OCI-LY1 (cell line): ENCODE measurements around the gene EXOC6.

Experiments
- EZH2 ChIP-seq: fragments of 200-600 bp; sonication (generic), shearing (Covaris generic); IDR thresholded peaks from 2 replicates; pipeline ENCODE4 v1.8.0; 2017; ENCODE audit warnings: borderline replicate concordance, mixed run types, mild to moderate bottlenecking, antibody characterized with exemption, low read length, moderate library complexity, mixed read lengths
- TF ChIP-seq, protein P1 (sequence below): fragments of 200-600 bp; sonication (generic), shearing (Covaris generic); IDR thresholded peaks from 2 replicates; pipeline ENCODE4 v1.5.1; 2017; ENCODE audit warnings: mild to moderate bottlenecking, antibody characterized with exemption, low read length, moderate library complexity, mixed read lengths

DNA sequence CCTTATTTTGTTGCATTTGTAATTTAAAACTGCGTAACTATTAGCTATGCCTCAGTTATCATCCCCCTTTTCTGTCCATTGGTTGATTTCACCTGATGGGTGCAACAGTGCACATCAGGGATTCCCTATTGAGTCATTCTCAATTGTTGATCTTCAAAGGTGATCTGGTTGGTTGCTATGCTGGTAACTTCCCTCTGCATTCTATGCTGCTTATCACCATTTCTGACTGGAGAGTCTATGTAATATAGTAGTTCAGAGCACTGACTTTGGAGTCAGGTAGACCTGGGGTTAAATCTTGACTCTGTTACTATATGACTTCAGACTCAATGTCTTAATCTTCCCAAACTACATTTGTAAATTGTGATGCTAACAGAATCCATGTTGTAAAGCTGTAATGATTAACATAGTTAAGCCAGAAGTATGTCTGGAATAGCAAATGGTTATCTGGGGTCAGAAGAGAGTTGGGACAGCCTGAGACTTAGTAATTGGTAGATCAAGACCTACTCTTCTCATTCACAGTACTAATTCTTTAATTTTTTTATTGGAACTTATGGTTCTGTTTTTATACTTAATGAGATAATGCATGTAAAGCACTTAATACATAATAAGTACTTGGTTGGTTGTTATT is 38.1 kb downstream of the EXOC6 start:
- TF ChIP-seq, protein P1, sequence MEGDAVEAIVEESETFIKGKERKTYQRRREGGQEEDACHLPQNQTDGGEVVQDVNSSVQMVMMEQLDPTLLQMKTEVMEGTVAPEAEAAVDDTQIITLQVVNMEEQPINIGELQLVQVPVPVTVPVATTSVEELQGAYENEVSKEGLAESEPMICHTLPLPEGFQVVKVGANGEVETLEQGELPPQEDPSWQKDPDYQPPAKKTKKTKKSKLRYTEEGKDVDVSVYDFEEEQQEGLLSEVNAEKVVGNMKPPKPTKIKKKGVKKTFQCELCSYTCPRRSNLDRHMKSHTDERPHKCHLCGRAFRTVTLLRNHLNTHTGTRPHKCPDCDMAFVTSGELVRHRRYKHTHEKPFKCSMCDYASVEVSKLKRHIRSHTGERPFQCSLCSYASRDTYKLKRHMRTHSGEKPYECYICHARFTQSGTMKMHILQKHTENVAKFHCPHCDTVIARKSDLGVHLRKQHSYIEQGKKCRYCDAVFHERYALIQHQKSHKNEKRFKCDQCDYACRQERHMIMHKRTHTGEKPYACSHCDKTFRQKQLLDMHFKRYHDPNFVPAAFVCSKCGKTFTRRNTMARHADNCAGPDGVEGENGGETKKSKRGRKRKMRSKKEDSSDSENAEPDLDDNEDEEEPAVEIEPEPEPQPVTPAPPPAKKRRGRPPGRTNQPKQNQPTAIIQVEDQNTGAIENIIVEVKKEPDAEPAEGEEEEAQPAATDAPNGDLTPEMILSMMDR = no peak
- TF ChIP-seq EZH2 = no peak
